ENCODE data around the gene EVC. TPM values are rescaled to one million over a fixed set of nuclear protein-coding genes. Genes with fewer than 3 reads are reported as not detected.
"Not testable (repeated sequence)": the region's sequence is repeated elsewhere in the genome, so short reads cannot be mapped to it uniquely, and the experiment has no call there.

Gene EVC
- total RNA-seq, 2 experiments from 2014 or later, result 0.70 to 1.5 TPM

GRCh38 chr4:5810151-5810550 lies 99.2 kb downstream of the EVC start:
- CTCF ChIA-PET, result no interaction called here
- no peaks in the 10 kb centered on the region for H3K4me1 Mint-ChIP-seq (ENCODE audit: low read depth)

GRCh38 chr4:5810770-5811430 lies 99.9 kb downstream of the EVC start:
- intact Hi-C loops (cut with DNase I, micrococcal nuclease), result loop anchor here in 1 of 2 experiments (5.0 to 10.0 kb wide), 3 partner anchors 816 to 1554 kb away; no protein-coding TSS in a partner anchor
- POLR2A ChIA-PET, result no interaction called here
- H3K36me3 Mint-ChIP-seq (ENCODE audit: low read depth), result no peaks in the 10 kb centered on the region
- DNase-seq (no peak), ATAC-seq (ENCODE audit: poor library complexity) (no peak)
- H3K4me1 ChIP-seq (ENCODE audit: insufficient read depth, low read length), result no peaks in the 10 kb centered on the region
- no peak overlapping the region for H3K4me3 ChIP-seq (ENCODE audit: low read length)
- H3K4me3 Mint-ChIP-seq, result no peak overlapping the region
- CTCF ChIA-PET, result no interaction called here
- no peak for TF ChIP-seq CTCF (IDR thresholded peaks at IDR 0.05)
- H3K27ac Mint-ChIP-seq, result no peak overlapping the region
- H3K9me3 ChIP-seq (ENCODE audit: control insufficient read depth in 1 of 2, insufficient read depth in 1 of 2, low read length in 2 of 2), result peaks cover 0 to 14% of the 10 kb centered on the region in 2 experiments
- no peaks in the 10 kb centered on the region for H3K9me3 Mint-ChIP-seq
- H3K27me3 ChIP-seq (ENCODE audit: control insufficient read depth in 1 of 2, insufficient read depth in 2 of 2, low read length in 2 of 2), result no peaks in the 10 kb centered on the region
- H3K27ac ChIP-seq (ENCODE audit: low read depth in 1 of 2, low read length in 2 of 2), result no peak overlapping the region
- H3K36me3 ChIP-seq (ENCODE audit: insufficient read depth, low read length), result no peaks in the 10 kb centered on the region
- no peaks in the 10 kb centered on the region for H3K4me1 Mint-ChIP-seq (ENCODE audit: low read depth)
- peaks cover 4% of the 10 kb centered on the region for H3K27me3 Mint-ChIP-seq

More at GRCh38 chr4:5810151-5810550, 99.2 kb downstream of the EVC start:
- Mint-ChIP-seq H3K36me3 (ENCODE audit: low read depth) (no peaks in the 10 kb centered on the region), H3K27ac (no peak overlapping the region), H3K4me3 (no peak overlapping the region), H3K9me3 (no peaks in the 10 kb centered on the region), H3K27me3 (peaks cover 3% of the 10 kb centered on the region)
- no peak for ATAC-seq (ENCODE audit: poor library complexity)
- TF ChIP-seq CTCF (IDR thresholded peaks at IDR 0.05), result no peak
- Histone ChIP-seq H3K4me1 (ENCODE audit: insufficient read depth, low read length) (no peaks in the 10 kb centered on the region), H3K27me3 (ENCODE audit: control insufficient read depth in 1 of 2, insufficient read depth in 2 of 2, low read length in 2 of 2) (no peaks in the 10 kb centered on the region), H3K9me3 (ENCODE audit: control insufficient read depth in 1 of 2, insufficient read depth in 1 of 2, low read length in 2 of 2) (peaks cover 0 to 14% of the 10 kb centered on the region in 2 experiments), H3K27ac (ENCODE audit: low read depth in 1 of 2, low read length in 2 of 2) (no peak overlapping the region), H3K4me3 (ENCODE audit: low read length) (no peak overlapping the region), H3K36me3 (ENCODE audit: insufficient read depth, low read length) (no peaks in the 10 kb centered on the region)
- no peak for DNase-seq
- intact Hi-C loops (cut with DNase I, micrococcal nuclease), result loop anchor here in 1 of 2 experiments (5.0 to 10.0 kb wide), 3 partner anchors 815 to 1553 kb away; no protein-coding TSS in a partner anchor
- POLR2A ChIA-PET, result no interaction called here

- intact Hi-C loops (cut with DNase I, micrococcal nuclease), result loop anchor here in 1 of 2 experiments (5.0 to 10.0 kb wide), 3 partner anchors 817 to 1555 kb away; no protein-coding TSS in a partner anchor
- H3K27me3 ChIP-seq (ENCODE audit: control insufficient read depth in 1 of 2, insufficient read depth in 2 of 2, low read length in 2 of 2); H3K27ac ChIP-seq (ENCODE audit: low read depth in 1 of 2, low read length in 2 of 2); H3K4me1 Mint-ChIP-seq (ENCODE audit: low read depth); H3K4me3 ChIP-seq (ENCODE audit: low read length); H3K27ac Mint-ChIP-seq; H3K36me3 Mint-ChIP-seq (ENCODE audit: low read depth); H3K27me3 Mint-ChIP-seq; H3K4me1 ChIP-seq (ENCODE audit: insufficient read depth, low read length); POLR2A ChIA-PET; H3K36me3 ChIP-seq (ENCODE audit: insufficient read depth, low read length); ATAC-seq (ENCODE audit: poor library complexity); DNase-seq; H3K4me3 Mint-ChIP-seq; H3K9me3 Mint-ChIP-seq; CTCF ChIA-PET: not testable (repeated sequence)
- peaks cover 0 to 14% of the 10 kb centered on the region in 2 experiments for H3K9me3 ChIP-seq (ENCODE audit: control insufficient read depth in 1 of 2, insufficient read depth in 1 of 2, low read length in 2 of 2)
Measured at GRCh38 chr4:5812057-5812456, 101.1 kb downstream of the EVC start.
